ENCODE measurements around the gene IRAK2.
"Not testable (repeated sequence)": the region's sequence is repeated elsewhere in the genome, so short reads cannot be mapped to it uniquely, and the experiment has no call there.

The IRAK2 gene, protein sequence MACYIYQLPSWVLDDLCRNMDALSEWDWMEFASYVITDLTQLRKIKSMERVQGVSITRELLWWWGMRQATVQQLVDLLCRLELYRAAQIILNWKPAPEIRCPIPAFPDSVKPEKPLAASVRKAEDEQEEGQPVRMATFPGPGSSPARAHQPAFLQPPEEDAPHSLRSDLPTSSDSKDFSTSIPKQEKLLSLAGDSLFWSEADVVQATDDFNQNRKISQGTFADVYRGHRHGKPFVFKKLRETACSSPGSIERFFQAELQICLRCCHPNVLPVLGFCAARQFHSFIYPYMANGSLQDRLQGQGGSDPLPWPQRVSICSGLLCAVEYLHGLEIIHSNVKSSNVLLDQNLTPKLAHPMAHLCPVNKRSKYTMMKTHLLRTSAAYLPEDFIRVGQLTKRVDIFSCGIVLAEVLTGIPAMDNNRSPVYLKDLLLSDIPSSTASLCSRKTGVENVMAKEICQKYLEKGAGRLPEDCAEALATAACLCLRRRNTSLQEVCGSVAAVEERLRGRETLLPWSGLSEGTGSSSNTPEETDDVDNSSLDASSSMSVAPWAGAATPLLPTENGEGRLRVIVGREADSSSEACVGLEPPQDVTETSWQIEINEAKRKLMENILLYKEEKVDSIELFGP

DNA sequence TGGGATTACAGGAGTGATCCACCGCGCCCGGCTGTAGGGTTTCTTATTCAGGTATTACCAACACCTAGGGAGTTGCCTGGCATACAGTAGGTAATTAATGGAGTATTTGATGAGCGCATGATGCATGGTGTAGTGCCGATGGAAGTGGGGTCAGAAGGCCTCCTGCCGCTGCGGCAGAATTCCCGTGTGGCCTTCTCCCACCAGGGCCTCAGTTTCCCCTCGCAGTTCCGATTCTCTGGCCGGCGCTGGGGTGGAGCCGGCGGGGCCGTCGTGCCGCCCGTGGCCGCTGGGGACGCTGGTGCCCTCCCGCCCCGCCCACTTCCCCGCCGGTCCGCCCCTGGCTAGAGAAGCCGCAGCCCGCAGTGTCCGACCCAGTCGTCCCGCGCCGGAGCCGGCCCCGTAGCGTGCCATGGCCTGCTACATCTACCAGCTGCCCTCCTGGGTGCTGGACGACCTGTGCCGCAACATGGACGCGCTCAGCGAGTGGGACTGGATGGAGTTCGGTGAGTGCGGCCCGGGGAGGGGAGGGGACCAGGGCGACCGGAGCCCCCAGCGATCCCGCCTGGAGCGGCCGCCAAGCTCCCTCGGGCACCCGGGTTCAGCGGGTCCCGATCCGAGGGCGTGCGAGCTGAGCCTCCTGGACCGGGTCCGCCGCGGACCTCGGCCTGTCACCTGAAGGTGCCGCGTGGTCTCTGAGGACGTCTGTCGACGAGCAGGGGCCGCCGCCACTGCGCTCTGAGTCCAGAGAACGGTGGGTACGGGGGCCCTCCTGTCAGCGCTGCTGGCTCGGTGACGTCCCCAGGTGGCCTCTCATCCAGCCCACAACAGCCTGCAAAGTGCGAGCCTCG lies at the start of gene IRAK2:
IRAK2 (plus strand) TSS at position 374 of the 848 bp plus-strand sequence; CDS start at position 410, 36 bp downstream.
- peak; percentile 81 for DNase-seq

DNA sequence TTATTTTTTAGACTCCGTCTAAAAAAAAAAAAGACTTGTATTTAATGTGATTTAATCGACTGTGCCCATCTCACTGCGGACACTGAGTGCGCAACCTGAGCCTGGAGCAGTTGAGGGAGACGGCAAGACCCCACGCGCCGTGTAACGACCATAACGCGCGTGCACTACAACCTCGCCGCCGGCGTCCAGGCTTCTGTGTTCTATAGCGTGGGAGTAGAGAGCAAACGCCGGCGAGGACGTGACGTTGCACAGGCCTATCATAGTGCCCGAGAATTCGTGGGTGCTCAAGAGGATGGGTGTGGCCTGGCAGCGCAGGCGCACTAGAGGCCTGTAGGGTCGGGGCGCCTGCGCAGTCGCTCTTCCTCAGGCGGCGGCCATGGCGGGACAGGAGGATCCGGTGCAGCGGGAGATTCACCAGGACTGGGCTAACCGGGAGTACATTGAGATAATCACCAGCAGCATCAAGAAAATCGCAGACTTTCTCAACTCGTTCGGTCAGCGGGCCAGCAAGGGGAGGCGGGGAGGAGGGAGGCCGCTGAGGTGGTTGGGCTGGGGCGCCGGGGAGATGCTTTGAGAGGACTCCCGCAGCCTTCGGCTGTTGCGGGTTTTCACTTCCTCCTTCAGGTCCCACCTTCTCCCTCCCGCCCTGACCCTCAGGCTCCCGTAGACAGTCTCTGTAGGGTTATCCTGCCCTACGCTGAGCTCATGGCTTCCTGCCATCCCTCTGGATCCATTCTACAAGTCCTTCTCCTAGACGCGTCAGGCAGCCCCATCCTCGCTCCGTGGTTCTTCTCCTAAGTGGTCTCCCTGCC lies 49.2 kb upstream of the IRAK2 start, which contains the start of gene BRK1:
BRK1 (plus strand) TSS at position 350 of the 812 bp plus-strand sequence; CDS start at position 377, 27 bp downstream.
- peak; percentile 96 for DNase-seq

DNA sequence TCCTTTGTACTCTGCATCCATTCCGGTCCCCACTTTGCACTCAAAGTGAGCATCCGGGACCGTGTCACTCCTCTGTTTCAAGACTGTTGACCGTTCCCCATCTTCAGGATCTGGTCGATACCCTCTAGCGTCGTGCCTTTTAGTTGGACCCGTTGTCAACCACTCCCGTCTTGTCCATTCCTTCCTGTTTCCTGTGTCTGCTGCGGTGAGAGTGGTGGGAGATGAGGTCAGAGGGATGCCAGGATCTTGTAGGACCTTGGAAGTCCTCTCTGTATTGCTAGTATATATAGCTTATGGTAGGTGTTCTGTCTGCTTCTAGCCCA lies 48.6 kb upstream of the IRAK2 start:
- peak; percentile 81 for DNase-seq

DNA sequence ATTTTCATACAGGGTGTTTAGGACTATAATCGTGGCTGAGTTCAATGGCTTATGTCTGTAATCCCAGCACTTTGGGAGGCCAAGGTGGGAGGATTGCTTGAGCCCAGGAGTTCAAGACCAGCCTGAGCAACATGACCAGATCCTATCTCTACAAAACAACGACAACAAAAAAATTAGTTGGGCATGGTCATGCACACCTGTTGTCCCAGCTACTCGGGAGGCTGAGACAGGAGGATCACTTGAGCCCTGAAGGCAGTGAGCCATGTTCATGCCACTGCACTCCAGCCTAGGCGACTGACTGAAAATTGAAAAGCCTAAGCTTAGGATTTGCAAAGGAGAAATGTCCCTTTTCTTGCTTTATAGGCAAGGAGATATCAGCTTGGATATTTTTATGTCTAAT lies 47.8 kb upstream of the IRAK2 start:
- no peak for DNase-seq

DNA sequence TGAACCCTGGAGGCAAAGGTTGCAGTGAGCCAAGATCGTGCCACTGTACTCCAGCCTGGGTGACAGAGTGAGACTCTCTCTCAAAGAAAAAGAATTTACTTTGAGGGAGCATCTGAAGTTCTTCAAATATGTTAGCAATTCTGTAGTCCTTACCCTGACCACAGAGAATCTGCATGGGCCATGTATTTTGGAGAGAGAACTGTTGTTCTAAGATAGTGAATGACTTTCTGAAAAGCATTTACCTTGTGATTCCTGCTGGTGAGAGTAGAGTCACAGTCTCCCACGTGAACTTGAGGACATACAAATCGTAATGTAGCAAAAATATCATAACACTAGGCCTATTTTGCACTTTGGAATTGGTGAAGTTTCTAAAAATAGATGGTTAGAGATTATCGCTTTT lies 45.3 kb upstream of the IRAK2 start:
- no peak for DNase-seq

DNA sequence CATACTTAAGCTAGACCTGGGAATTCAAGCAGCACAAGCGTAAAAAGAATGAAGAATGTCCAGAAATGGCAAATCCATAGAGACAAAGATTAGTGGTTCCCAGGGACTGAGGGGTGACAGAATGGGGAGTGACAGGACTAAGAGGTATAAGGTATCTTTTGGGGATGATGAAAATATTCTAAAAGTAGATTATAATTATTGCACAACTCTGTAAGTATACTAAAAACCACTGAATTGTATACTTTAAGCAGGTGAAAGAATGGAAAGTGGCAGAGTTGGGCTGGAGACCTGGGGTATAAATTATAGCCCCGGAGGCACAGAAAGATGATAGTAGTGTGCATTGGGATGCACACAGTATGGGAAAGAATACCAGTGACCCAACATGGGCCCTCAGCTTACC lies 43.7 kb upstream of the IRAK2 start:
- no peak for DNase-seq

DNA sequence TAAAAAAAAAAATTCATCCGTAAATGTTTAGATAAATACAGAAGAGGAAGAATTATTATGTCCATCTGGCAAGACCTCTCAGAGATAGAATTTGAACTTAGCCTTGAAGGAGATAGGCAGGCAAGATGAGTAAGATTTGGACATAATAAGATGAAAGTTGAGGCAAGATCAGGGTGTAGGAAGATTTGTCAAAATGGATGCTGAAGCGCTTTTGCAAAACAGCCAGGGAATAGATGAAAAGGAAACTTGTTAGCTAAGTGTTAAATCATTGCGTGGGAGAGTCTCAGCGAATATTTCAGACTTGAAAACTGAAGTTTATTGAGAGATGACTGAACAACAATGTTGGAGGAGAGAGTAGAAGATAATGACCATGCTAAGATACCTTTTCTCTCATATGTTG lies 42.0 kb upstream of the IRAK2 start:
- no peak for DNase-seq

DNA sequence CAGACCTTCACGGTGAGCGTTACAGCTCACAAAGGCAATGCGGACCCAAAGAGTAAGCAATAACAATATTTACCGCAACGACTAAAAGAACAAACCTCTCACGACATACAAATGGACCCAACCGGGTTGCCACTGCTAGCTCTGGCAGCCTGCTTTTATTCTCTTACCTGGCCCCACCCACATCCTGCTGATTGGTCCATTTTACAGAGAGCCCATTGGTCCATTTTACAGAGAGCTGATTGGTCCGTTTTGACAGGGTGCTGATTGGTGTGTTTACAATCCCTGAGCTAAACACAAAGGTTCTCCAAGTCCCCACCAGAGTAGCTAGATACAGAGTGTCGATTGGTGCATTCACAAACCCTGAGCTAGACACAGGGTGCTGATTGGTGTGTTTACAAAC lies 28.8 kb upstream of the IRAK2 start:
- not testable (repeated sequence) for DNase-seq

DNA sequence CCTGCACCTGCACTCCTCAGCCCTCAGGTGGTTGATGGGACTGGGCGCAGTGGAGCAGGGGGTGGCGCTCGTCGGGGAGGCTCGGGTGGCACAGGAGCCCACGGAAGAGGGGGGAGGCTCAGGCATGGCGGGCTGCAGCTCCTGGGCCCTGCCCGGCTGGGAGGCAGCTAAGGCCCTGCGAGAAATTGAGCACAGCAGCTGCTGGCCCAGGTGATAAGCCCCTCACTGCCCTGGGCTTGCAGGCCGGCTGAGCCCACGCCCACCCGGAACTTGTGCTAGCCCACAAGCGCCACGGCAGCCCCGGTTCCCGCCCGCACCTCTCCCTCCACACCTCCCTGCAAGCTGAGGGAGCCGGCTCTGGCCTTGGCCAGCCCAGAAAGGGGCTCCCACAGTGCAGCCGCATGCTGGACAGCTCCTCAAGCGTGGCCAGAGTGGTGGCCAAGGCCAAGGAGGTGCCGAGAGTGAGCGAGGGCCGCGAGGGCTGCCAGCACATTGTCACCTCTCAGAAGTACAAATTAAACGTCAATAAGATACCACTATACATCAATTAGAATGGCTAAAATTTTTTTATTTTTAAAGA lies 28.2 kb upstream of the IRAK2 start:
- DNase-seq, result no peak

DNA sequence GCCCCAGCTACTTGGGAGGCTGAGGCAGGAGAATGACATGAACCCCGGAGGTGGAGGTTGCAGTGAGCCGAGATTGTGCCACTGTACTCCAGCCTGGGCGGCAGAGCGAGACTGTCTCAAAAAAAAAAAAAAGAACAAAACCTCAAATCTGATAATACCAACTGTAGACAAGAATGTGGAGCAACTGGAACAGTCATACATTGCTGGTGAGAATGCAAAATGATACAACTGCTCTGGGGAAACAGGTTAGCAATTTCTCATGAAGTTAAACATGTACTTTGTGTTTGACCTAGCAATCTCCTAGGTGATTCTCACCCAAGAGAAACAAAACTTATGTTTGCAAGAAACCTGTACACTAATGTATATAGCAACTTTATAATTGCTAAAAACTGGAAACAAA lies 27.5 kb upstream of the IRAK2 start:
- no peak for DNase-seq

DNA sequence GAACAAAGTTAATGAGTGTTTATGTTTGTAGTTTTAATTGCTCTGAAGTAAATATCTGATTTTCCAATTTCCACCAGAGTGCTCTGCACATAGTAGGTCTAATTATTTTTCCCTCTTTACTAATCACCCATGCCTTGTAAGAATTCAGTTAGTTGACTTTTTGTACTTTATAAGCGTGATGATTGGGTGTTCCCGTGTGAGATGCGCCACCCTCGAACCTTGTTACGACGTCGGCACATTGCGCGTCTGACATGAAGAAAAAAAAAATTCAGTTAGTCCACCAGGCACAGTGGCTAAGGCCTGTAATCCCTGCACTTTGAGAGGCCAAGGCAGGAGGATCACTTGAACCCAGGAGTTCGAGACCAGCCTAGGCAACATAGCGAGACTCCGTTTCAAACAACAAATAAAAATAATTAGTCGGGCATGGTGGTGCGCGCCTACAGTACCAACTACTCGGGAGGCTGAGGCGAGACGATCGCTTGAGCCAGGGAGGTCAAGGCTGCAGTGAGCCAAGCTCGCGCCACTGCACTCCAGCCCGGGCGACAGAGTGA lies 23.6 kb upstream of the IRAK2 start:
- no peak for DNase-seq

DNA sequence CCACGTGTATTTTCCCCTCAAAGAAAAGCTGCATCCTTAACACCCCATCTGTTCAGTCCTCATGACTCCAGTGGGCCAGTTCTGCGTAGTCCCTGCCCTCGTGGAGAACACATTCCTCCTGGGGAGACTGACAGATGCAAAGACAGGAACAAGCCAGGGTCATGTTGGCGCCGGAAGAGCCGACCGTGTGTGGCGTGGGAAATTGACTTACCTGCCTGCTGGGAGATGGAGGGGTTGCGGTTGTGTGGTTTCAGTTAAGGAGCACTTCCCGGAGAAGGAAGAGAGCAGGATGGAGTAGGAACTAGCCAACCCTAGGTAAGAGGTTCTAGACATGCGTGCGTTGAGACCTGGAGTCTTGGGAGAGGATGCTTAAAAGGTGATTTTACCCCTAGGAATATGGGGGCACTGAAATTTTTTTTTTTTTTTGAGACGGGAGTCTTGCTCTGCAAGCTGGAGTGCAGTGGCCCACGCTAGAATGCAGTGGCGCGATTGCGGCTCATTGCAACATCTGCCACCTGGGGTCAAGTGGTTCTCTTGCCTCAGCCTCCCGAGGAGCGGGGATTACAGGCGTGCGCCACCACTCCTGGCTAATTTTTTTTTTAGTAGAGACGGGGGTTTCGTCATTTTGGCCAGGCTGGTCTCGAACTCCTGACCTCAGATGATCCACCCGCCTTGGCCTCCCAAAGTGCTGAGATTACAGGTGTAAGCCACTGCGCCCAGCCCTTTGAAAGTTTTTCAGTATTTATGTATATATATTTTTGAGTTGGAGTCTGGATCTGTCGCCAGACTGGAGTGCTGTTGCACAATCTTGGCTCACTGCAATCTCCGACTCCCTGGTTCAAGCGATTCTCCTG lies 21.8 kb upstream of the IRAK2 start:
- DNase-seq, result no peak

DNA sequence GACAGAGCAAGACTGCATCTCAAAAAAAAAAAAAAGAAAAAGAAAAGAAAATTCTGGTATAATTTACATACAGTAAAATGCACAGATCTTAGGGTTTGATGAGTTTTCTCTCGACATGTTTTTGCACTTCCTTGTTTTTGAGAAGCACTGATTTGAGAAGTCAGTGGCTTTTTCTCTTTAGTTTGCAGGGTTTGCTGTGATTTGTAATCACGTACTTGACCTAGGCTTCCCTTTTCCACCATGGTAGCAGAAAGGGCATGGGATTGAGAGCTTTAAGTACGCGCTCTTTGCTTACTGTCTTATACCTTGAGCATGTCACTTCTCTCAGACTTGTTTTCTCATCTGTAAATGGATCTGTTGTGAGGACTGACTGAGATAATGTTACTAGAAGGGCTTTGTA lies 19.0 kb upstream of the IRAK2 start:
- no peak for DNase-seq

DNA sequence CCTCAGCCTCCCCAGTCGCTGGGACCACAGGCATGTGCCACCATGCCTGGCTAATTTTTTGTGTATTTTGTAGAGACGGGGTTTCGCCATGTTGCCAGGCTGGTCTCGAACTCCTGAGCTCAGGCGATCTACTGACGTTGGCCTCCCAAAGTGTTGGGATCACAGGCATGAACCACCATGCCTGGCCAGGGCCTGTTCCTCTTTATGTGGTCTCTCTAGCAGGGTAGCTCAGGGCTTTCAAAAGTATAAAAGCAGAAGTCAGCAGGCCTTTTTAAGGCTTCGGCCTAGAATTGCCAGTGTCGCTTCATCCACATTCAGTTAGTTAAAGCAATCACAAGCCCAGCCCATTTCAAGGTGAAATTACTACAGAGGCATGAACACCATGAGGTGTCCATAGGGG lies 15.5 kb upstream of the IRAK2 start:
- no peak for DNase-seq

DNA sequence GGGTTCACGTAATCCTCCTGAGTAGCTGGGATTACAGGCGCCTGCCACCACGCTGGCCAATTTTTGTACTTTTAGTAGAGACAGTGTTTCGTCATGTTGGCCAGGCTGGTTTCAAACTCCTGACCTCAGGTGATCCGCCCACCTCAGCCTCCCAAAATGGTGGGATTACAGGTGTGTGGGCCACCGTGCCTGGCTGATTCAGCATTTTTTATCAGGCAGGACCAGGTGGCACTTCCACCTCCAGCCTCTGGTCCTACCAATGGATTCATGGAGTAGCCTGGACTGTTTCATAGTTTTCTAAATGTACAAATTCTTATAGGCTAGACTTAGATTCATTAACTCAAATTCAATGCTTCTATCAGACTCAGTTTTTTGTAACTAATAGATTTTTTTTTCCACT lies 13.7 kb upstream of the IRAK2 start:
- DNase-seq, result no peak

DNA sequence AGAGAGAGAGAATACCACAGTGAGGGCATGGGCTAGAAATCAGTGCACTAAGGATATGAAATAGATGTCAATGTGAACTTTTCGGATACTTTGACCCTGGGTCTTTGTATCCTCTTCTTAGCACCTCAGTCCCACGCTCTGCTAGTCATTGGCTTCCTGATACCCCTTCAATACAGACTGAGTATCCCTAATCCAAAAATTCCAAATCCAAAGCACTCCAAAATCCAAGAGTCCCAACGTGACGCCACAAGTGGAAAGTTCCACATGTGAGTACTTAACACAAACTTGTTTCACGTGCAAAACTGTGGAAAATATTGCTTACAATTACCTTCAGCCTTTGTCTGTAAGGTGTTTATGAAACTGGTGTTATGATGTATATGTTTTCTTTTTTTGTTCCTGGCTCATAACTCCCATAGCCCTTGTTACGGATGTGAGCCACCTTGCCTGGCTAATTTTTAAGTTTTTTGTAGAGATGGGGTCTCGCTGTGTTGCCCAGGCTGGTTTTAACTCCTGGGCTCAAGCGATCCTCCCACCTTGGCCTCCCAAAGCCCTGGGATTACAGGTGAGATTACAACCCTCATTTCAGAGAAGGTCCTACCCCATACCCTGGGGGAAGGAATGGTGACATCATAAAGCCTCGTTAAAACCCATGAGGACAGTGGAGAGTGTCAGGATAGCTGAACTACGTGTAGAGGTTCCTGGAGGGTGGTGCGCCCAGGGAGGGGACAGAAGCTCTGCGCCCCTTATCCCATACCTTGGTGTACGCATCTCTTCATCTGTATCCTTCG lies 10.2 kb upstream of the IRAK2 start:
- DNase-seq, result no peak

DNA sequence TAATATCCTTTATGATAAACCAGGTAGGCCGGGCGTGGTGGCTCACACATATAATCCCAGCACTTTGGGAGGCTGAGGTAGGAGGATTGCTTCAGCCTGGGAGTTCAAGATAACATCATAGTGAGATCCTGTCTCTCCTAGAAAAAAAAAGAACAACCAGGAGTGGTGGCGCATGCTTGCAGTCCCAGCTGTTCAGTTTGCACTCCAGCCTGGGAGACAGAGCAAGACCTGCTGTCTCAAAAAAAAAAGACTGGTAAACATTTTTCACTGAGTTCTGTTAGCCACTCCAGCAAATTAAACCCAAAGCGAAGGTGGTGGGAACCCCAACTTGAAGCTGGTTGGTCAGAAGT lies 9.6 kb upstream of the IRAK2 start:
- DNase-seq, result no peak

DNA sequence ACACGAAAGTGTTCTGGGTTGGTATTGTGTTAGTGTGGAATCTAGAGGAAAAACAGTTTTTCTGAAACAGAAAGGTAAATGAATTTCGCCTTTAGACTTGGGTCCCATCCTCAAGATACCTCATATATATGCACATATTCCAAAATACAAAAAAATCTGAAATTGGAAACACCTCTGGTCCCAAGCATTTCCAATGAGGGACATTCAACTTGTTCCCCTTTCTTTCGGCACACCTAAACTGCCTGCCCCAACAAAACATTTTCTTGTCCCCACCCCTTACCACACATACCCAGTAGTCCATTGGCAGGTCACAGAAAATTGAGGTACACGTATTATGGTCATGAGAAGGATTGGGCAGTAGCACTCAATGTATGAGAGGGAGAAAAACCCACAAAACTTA lies 9.1 kb upstream of the IRAK2 start:
- DNase-seq, result no peak

DNA sequence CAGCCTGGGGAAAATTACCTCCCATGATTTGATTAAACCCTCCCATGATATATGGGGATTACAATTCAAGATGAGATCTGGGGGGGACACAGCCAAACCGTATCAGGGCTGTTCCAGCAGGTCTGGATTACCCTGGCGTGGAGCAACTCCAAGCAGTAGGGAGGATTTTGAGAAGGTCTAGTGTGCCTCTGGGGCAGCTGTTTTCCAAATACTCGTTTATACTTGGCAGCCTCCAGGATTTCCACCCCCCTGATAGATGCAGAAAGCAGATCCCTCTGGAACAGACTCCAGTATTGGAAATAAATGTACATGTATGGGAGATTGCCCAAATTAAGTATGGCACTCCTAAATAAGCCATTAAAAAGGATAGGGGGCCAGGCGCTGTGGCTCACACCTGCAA lies 7.7 kb upstream of the IRAK2 start:
- DNase-seq, result no peak

DNA sequence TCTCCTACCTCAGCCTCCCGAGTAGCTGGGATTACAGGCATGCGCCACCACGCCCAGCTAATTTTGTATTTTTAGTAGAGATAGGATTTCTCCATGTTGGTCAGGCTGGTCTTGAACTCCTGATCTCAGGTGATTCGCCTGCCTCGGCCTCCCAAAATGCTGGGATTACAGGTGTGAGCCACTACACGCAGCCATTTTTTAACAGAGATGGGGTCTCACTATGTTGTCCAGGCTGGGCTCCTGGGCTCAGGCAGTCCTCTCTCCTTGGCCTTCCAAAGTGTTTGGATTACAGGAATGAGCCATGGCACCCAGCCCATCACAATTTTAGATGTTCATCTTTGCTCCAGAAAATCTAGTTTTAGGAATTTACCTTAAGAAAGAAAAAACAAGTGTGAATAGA lies 6.2 kb upstream of the IRAK2 start:
- not testable (repeated sequence) for DNase-seq
